Measurements from ENCODE around the gene POLDIP2.

DNA sequence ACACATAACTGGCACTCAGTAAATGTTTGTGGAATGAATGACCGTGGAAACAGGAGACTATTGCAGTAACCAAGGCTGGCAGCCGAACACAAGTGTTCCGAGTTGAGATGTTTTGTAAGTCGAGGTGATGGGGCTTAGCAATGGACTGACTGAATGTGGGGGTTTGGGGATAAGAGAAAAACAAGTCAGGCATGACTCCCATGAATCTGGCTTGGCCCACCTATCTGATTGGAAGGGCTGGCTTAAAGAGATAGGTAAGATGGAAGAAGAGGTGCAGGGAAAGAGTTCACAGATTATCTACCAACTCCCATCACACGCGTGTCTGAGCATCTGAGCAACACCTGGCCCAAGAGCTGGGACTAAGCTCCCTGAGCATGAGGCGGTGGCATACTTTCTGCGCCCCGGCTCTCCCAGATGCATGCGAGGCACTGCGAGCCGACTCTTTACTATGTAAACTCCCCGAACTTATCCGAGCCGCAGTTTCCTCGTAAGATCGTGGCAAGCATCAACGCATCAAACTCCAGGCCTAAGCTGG lies 22.6 kb downstream of the POLDIP2 start:
- TF ChIP-seq, protein P1, sequence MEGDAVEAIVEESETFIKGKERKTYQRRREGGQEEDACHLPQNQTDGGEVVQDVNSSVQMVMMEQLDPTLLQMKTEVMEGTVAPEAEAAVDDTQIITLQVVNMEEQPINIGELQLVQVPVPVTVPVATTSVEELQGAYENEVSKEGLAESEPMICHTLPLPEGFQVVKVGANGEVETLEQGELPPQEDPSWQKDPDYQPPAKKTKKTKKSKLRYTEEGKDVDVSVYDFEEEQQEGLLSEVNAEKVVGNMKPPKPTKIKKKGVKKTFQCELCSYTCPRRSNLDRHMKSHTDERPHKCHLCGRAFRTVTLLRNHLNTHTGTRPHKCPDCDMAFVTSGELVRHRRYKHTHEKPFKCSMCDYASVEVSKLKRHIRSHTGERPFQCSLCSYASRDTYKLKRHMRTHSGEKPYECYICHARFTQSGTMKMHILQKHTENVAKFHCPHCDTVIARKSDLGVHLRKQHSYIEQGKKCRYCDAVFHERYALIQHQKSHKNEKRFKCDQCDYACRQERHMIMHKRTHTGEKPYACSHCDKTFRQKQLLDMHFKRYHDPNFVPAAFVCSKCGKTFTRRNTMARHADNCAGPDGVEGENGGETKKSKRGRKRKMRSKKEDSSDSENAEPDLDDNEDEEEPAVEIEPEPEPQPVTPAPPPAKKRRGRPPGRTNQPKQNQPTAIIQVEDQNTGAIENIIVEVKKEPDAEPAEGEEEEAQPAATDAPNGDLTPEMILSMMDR (IDR thresholded peaks at IDR 0.05) = no peak
- TF ChIP-seq POLR2A (IDR thresholded peaks at IDR 0.05) (no peak), EP300 (IDR thresholded peaks at IDR 0.05) (no peak)

All from ovary (tissue), 3 donors.